TTC549 (cell line): ENCODE results near the gene KIF16B.
"Not testable (repeated sequence)": the region's sequence is repeated elsewhere in the genome, so short reads cannot be mapped to it uniquely, and the experiment has no call there.

Experiments used
- FAIRE-seq: peaks from 2 replicates; lab custom pipeline; 2012; peaks lifted over from hg19 to GRCh38; lab: Jason Lieb, UNC

The KIF16B gene

GRCh38 chr20:16595376-16595775 is 22.1 kb upstream of the KIF16B start:
- FAIRE-seq: no peak

GRCh38 chr20:16590041-16590633 is 16.9 kb upstream of the KIF16B start:
- no peak for FAIRE-seq

GRCh38 chr20:16589623-16590022 is 16.4 kb upstream of the KIF16B start:
- no peak for FAIRE-seq

- no peak for FAIRE-seq
These were observed 15.0 kb upstream of the KIF16B start for GRCh38 chr20:16588241-16588640.

- FAIRE-seq: no peak
These were observed 13.8 kb upstream of the KIF16B start for GRCh38 chr20:16587066-16587465.

- no peak for FAIRE-seq
These were observed 10.2 kb upstream of the KIF16B start for GRCh38 chr20:16583474-16583873.

- no peak for FAIRE-seq
These were observed 8.0 kb upstream of the KIF16B start for GRCh38 chr20:16581241-16581640.

GRCh38 chr20:16580620-16581019 is 7.4 kb upstream of the KIF16B start:
- FAIRE-seq: no peak

GRCh38 chr20:16580147-16580546 is 6.9 kb upstream of the KIF16B start:
- no peak for FAIRE-seq

GRCh38 chr20:16576219-16576618 is 3.0 kb upstream of the KIF16B start:
- FAIRE-seq: no peak

GRCh38 chr20:16575390-16576140 is 2.3 kb upstream of the KIF16B start:
- no peak for FAIRE-seq

GRCh38 chr20:16574656-16575355 is 1.6 kb upstream of the KIF16B start:
- no peak for FAIRE-seq

- no peak for FAIRE-seq
These were observed 1.9 kb downstream of the KIF16B start for GRCh38 chr20:16571333-16571732.

GRCh38 chr20:16569246-16570153 is 3.7 kb downstream of the KIF16B start:
- FAIRE-seq: no peak

GRCh38 chr20:16566080-16566479 is 7.2 kb downstream of the KIF16B start:
- FAIRE-seq: no peak

- not testable (repeated sequence) for FAIRE-seq
These were observed 9.2 kb downstream of the KIF16B start for GRCh38 chr20:16564079-16564478.

GRCh38 chr20:16563066-16563806 is 10.0 kb downstream of the KIF16B start:
- no peak for FAIRE-seq

GRCh38 chr20:16562259-16562658 is 11.0 kb downstream of the KIF16B start:
- FAIRE-seq: no peak

GRCh38 chr20:16560661-16561060 is 12.6 kb downstream of the KIF16B start:
- FAIRE-seq: no peak

GRCh38 chr20:16560216-16560615 is 13.0 kb downstream of the KIF16B start:
- FAIRE-seq: no peak

GRCh38 chr20:16556301-16556700 is 16.9 kb downstream of the KIF16B start:
- no peak for FAIRE-seq

GRCh38 chr20:16555754-16556153 is 17.5 kb downstream of the KIF16B start:
- no peak for FAIRE-seq
